NCI-H2196 (cell line): ENCODE data around the gene RAB33A.
"Not testable (repeated sequence)": the region's sequence is repeated elsewhere in the genome, so short reads cannot be mapped to it uniquely, and the experiment has no call there.

Experiments used
- DNase-seq: peaks from one replicate; lab custom pipeline; 2025; ENCODE audit not compliant: unreplicated experiment; lab: John Stamatoyannopoulos, UW

The RAB33A gene

DNA sequence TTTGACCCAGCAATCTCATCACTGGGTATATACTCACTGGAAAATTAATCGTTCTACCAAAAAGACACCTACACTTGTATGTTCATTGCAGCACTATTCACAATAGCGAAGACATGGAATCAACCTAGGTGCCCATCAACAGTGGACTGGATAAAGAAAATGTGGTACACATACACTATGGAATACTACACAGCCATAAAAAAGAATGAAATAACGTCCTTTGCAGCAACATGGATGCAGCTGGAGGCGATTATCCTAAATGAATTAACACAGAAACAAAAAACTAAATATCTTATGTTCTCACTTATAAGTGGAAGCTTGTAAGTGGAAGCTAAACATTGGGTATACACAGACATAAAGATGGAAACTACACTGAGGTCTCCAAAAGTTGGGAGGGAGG is 59.4 kb downstream of the RAB33A start:
- DNase-seq: not testable (repeated sequence)
